ENCODE data around the gene ARID1B.
A peak's percentile ranks its signal among the peaks of the same experiment; 100 is the strongest.

Gene ARID1B

GRCh38 chr6:157076451-157076822 lies 299.3 kb downstream of the ARID1B start:
- no peak for DNase-seq (ENCODE audit: low spot score)

DNA sequence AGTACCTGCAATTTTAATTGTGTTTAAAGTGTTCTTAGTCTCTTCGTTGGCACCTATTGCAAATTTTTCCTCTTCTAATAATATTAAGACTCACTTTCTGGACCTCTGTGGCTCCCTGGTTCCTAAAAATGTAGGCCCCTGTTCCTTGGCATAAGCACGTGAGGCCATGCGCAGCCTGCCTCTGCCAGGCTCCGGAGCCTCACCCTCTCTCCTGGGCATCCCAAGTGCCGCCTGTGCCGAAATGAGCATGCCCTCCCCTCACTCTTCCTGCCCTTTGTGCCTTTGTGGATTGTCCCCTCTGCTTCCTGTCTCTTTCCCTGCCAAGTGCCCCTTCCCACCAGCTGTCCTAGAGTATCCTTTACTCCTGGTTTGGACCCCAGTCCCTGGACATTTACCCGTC lies 300.1 kb downstream of the ARID1B start:
- DNase-seq (ENCODE audit: low spot score) = no peak

DNA sequence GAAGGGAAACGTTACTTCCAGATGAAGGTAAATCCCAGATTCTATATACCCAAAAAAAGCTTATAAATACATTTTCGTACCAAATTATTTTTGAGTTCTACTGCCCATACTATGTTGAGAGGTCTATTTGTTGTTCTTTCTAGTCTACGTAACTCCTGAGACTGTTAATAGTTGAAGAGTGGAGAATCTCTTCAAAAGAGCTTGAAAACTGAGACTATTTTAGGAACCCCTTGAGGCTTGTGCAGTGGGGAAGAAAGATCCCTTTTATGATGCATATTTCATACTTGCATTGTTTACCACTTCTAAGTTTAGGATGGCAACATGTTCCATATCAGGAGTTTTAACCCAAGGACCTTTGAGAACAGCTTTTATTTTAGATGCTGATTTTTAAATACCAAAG lies 301.1 kb downstream of the ARID1B start:
- no peak for DNase-seq (ENCODE audit: low spot score)

DNA sequence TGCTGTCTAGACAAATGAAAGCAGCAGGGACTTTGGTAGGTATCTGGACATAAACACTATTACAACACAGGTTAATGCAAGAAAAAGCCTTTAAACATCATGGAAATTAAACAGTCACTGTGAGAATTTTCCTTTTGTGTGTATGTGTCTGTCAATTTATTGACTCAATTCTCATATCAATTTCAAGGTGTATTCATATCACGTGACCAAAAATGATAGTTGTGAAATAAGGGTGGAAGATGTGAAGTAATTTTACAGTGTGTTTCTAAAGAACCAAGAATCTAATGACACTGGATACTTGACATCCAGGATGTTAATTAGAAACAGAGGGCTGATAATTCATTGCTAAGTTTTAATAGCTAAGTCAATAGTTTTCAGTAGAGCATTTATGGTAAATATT lies 302.1 kb downstream of the ARID1B start:
- no peak for DNase-seq (ENCODE audit: low spot score)

DNA sequence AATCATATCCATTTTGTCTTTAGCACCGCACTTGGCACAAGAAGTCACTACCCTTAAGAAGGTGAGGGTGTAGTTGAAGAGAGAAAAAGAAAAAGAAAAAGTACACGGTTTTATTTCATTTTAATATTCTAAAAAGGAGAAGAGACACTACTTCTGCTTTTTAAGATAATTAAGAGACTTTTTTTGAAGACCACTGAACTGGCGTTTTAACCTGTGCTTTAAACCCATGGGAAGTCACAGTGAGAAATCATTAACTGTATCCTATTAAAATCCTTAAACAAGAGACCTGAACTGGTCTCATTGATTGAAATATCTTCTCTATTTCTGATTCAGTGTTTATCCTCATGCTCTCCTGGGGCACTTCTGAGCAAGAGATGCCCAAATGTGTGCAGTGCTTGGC lies 302.6 kb downstream of the ARID1B start:
- DNase-seq (ENCODE audit: low spot score) = no peak

DNA sequence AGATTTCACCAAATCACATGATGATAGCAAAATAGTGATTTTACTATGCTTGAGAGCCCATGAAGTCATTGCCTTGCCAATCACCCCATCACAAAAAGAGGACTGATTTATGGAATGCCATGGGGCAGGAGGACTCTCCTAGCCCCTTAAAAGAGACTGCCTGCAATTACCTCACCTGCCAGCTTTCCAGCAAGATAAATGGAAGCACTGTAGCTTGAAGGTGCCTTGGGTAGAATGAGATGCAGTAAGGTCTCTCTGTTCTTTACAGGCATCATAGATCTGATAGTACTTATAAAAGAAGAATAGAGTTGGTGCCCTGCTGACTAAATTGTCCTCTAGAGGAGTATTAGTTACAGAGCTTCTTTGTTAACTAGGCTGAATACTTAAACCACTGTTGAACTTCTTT lies 303.8 kb downstream of the ARID1B start:
- DNase-seq (ENCODE audit: low spot score) = no peak

GRCh38 chr6:157083343-157083742 lies 306.2 kb downstream of the ARID1B start:
- no peak for DNase-seq (ENCODE audit: low spot score)

DNA sequence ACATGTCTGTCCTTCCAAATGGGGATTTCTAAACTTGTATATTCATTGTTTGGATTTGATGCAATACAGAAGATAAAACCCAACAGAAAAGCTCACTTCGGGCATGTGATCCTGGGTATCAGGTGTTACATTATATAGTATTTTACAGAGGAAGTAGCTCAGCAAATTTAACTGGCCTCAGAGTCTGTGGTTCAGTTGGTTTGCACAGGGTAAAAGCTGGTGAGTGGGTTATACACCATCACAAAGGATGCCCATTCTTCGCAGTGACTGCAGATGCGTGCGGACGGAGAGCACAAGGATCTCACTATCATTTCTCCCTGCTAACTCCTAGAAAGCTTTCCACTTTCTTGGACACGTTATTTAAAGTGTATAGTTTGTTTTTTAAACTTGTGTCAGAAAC lies 309.5 kb downstream of the ARID1B start:
- DNase-seq (ENCODE audit: low spot score) = no peak

- DNase-seq (ENCODE audit: low spot score) = no peak
These were observed 310.8 kb downstream of the ARID1B start for GRCh38 chr6:157087974-157088373.

GRCh38 chr6:157088841-157089240 lies 311.7 kb downstream of the ARID1B start:
- DNase-seq (ENCODE audit: low spot score) = no peak

DNA sequence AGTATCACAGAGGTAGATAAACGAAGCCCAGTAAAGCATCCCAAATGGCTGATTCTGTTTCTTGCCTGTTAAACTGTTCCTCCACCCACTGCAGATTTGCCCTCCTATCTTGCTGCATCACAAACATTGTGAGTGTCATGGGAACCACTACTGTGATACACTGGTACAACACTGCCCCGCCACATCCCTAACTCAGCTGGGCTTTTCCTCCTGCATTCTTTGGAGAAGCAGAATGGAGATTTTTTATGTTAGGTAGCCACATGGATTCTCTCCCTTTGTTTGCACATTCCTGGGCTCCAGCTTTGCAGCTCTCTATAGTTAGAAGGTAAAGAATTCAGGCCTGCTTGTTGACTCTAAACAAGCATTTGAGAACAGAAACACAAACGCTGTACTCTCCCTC lies 312.1 kb downstream of the ARID1B start:
- DNase-seq (ENCODE audit: low spot score) = peak; percentile 74

DNA sequence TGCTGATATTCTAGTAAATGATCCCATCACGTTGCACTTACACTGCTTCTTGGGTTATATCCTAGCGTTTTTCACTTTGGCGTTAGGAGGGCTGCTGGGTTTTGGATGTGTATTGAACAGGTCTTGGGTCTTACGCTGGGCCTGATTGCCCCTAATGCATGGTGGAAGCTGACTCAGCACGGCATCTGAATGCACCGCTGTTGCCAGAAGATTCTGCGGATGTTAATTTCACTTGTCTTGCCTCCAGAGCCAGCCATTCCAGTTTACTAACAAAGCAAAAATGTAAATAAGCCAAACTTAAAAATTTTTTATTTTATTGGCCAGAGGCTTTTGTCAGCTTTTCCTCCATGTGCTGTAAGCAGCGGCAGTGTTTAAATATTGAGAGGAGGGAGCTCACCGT lies 312.7 kb downstream of the ARID1B start:
- no peak for DNase-seq (ENCODE audit: low spot score)

- DNase-seq (ENCODE audit: low spot score) = no peak
These were observed 313.6 kb downstream of the ARID1B start for GRCh38 chr6:157090736-157091135.

- no peak for DNase-seq (ENCODE audit: low spot score)
These were observed 314.1 kb downstream of the ARID1B start for GRCh38 chr6:157091243-157091642.

GRCh38 chr6:157091856-157092460 lies 314.8 kb downstream of the ARID1B start:
- DNase-seq (ENCODE audit: low spot score) = no peak

- DNase-seq (ENCODE audit: low spot score) = no peak
These were observed 315.6 kb downstream of the ARID1B start for GRCh38 chr6:157092736-157093135.

DNA sequence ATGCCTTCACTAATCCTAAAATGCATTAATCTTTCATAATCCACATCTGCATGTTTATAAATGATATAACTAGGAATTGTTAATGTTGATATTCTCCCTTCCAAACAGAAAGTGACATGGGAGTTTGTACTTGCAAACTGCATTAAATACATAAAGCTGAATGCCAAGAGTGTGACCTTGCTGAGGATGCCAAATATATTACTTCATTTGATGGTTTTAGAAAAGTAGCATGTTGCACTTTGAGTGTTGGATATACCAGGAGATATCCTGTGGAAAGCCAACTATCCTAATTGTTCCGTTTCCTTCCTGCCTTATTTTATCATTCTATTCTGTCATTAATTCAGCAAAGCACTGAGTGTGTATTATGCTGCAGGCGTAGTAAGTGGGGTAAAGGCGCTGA lies 316.4 kb downstream of the ARID1B start:
- no peak for DNase-seq (ENCODE audit: low spot score)

- DNase-seq (ENCODE audit: low spot score) = no peak
These were observed 316.9 kb downstream of the ARID1B start for GRCh38 chr6:157094038-157094437.

GRCh38 chr6:157095084-157095483 lies 317.9 kb downstream of the ARID1B start:
- no peak for DNase-seq (ENCODE audit: low spot score)

DNA sequence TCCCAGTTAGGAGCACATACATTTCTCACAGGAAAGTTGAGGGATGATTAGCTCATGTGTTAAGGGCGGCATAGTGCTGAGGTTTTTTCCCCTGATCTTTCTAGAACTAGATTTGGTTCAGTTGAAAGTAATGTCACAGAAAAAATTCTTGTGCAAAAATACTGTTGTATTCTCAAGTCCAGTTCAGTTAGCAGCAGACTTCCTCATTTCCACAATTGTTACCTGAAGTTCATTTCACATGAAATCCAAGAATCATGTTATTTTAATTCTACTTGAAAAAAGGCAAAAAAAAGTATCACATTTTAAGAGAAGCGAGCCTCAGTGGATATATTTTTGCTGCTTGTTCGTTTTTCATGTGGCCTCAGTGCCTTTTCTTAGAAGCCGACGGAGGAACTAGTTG lies 318.4 kb downstream of the ARID1B start:
- DNase-seq (ENCODE audit: low spot score) = no peak

DNA sequence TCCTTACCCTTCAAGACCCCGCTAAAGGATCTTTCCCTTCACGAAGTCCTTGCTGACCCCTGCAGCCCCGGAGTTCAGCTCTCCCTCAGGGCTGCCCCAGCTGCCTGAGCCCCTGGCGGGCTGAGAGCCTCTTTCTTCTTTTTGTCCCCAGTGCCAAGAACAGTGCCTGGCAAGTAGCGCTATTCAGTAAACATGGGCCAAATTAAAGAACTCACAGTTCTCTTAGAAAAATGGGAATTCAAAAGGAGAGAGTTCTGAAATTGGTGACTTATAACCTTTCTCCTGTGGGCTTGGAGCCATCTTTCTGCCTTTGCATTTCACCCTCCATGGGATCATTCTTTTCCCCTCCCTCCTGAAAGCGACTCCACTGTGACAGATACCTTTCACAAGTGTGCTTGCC lies 318.9 kb downstream of the ARID1B start:
- DNase-seq (ENCODE audit: low spot score) = no peak

DNA sequence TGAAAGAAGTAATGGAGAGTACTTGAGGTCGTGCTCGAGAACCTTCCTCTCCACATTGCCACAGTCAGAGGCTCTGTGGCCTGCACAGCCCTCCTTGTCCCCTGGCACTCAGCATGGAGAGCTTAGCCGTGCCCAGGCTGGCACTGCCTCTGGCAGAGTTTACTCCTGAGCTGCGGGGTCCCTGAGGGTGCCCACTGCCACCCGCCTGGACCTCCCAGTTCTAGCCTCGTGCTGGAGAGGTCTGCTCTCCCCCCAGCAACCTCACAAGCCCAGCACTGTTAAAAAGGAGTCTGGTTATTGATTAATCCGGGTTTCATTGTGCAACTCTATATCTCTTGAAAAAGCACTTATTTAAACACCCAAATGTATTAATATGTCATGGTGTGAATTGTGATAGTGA lies 319.3 kb downstream of the ARID1B start:
- no peak for DNase-seq (ENCODE audit: low spot score)

DNA sequence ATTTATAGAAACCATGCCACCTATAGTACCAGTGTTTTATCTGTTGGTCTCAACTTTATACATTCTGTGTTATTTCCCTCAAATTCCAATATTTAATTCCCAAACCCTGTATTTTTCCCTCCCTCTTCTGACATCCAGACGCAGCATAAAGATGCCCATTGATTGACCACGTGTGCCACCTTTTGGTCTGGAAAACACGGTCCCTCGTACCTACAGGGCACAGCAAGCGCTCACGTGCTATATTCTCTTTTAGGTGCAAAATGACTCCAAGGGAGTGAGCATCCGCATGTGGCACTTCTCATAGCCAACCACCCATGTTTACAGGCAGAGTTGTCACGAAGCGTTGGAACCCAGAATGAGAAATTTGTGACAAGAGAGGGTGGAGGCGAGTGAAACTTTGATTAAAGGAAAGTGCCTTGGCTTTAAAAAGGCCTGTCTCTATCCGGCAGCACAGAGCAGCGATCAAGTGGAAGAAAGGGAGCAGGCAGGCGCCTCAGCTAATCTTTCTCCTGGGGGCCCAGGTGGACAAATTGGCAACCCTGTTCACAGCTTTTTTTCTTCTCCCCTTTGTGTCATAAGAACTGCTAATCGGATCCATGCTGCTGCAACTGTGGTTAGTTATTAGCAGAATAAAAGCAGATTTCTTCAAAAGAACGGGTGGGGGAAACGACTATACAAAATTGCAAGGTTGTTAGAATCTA lies 320.2 kb downstream of the ARID1B start:
- no peak for DNase-seq (ENCODE audit: low spot score)

DNA sequence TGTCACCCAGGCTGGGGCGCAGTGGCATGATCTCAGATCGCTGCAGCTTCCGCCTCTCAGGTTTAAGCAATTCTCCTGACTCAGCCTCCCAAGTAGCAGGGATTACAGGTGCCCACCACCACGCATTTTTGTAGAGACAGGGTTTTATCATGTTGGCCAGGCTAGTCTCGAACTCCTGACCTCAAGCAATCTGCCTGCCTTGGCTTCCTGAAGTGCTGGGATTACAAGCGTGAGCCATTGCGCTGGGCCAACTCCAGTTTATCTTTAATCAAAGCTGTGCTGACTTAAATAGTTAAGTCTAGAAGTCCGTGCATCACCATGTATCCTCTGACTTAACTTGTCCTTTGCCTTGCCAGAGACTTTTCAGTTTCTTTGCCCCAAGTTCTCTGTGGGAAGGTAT lies 321.8 kb downstream of the ARID1B start:
- DNase-seq (ENCODE audit: low spot score) = no peak
